IPS-NIHi11 (cell line): ENCODE results near the gene CD58.
"Not testable (repeated sequence)": the region's sequence is repeated elsewhere in the genome, so short reads cannot be mapped to it uniquely, and the experiment has no call there.

ENCODE experiments used
- DNase-seq: peaks from one replicate; pipeline ENCODE4 v3.0.0; 2012; ENCODE audit warnings: mixed read lengths, low spot score

CD58 gene

DNA sequence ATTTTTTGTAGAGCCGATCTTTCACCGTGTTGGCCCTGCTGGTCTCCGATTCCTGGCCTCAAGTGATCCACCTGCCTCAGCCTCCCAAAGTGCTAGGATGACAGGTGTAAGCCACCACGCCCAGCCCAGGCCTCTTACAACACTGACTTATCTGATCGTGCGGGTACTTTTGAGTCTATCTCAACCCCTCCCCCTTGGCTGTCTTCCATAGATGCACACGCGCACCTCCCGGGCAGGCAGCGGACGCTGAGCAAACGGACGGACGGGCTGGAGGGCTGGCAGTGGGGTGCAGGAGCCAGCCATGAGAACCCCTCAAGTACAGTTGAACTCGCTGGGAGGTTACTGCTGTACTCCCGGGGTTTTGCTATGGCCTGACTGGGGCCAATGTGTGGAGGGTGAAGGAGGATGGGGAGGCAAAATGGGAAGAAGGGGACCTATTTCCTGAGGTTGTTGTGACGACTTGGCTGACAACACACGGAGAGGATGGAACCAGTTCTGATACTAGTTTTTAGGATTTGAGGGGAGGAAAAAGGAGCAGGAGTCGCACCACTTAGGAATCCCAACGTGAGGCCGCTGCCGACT, 959 bp downstream of the CD58 start:
- peak; percentile 28 for DNase-seq

DNA sequence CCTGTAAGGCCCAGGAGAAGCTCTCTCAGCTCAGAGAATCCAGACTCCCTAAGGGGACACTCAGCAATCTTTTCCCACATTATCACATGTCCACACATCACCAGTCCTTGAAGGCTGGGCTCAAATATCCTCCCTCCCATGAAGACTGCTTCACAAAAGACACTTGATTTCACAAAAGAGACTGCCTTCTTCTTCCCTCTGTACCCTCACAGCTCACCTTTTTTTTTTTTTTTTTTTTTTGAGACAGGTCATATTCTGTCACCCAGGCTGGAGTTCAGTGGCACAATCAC, 1.5 kb downstream of the CD58 start:
- DNase-seq = no peak

DNA sequence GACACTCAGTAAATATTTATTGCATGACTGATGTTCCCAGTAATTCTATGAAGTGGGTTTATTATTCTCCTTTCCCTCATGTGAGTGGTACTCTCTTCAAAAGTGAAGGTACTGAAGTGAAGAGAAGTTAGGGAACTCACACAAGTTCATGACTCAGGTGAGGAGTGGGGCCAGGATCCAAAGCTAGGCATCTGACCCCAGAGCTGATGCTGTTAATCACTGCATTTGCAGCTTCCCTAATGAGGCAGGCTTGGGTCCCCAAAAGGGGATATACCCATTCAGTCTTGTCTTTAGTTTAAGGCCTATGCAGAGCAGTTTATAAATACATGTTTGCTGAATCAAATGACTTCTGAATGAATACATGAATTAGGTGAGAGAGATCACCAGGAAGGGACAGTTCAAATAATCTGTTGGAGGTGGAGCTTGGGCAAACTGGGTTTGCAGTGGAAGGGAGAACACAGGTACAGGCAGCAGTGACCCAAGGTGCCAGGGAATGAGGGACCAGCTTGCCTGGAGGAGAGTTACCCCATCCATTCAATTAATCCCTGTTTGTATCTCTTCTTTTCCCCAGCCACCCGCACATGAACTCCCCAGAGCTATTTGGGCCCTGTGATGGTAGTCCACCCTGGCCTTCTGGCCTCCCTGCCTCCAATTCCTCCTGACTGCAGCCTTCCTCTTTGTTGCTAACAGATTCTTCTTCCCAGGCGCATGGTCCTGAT, 2.0 kb downstream of the CD58 start:
- no peak for DNase-seq

DNA sequence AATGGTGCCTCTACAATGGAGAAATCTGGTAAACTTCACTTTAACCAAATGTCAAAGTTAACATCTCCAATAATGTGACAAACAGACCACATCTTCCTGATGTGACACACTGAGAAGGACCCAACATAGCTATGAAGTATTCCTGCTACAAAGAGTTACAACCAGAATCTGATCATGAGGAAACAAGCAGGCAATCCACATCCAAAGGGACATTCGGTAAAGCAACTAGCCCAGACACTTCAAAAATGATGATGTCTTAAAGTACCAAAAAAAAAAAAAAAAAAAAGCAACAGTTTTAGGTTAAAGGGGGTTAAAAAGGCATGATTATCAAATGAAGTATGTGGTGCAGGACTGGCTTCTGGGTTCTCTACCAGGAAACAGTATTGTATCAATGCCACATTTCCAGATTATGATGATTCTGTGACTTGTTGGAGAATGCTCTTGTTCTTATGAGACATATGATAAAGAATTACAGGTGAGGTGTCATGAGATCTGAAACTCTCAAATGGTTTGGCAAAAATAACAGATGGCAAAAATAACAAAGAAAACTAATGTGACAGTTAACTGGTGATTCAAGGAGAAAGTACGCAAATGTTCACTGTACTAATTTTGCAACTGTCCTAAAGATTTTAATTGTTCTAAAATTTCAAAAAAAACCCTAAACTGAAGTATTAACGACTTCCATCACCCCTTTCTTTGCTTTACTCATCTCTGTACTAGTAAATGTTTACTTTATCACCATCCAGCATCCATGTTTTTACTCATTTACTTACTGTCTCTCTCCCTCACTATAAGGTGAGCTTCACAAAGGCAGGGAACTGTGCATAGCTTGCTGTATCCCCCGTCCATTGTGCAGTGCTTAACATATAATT, 2.8 kb downstream of the CD58 start:
- DNase-seq = no peak

DNA sequence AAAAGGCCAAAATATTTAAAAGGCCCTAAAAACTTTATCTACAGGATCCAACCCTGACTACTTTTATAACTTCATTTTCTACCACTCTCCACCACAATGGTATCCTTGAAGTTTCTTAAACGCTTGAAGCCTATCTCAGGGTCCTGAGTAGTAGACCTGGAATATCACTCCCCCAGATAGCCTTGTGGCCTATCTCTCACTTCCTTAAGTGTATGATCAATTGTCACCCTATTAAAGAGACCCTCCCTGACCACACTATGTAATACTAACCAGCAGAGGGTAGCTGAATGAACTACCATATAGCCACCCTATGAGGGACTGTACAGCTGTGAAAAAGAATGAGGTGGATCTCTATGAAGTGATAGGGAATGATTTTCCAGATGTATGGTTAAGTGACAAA, 5.6 kb downstream of the CD58 start:
- DNase-seq = no peak

DNA sequence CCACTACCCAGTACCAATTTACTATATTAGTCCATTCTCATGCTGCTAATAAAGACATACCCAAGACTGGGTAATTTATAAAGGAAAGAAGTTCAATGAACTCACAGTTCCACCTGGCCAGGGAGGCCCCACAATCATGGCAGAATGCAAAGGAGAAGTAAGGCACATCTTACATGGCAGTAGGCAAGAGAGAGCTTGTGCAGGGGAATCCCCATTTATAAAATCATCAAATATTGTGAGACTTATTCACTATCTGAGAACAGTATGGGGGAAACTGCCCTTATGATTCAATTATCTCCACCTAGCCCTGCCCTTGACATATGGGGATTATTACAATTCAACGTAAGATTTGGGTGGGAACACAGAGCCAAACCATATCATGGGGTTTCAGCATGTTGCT, 6.4 kb downstream of the CD58 start:
- no peak for DNase-seq

DNA sequence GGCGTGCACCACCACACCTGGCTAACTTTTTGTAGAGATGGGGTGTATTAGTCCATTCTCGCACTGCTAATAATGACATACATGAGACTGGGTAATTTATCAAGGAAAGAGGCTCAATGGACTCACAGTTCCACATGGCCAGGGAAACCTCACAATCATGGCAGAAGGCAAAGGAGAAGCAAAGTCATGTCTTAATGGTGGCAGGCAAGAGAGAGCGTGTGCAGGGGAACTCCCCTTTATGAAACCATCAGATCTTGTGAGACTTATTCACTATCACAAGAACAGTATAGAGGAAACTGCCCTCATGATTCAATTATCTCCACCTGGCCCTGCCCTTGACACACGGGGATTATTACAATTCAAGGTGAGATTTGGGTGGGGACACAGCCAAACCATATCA, 8.4 kb downstream of the CD58 start:
- not testable (repeated sequence) for DNase-seq

DNA sequence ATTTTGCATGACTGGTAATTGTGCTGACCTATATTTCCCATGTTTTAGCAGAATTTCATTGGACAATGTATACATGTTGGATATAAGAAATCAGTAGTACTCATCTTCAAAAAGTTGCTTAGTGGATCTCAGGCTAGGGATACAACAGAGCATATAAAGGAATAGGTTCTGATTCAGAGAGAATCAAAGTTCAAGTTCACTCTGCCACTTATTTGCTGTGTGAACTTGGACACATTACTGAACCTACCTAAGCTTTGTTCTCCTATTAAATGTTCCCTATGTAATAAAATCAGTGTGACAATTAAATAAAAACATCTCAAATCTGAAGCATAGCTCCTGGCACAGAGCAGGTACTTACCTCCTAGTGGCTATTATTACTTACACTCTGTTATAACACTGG, 9.3 kb downstream of the CD58 start:
- DNase-seq = no peak

DNA sequence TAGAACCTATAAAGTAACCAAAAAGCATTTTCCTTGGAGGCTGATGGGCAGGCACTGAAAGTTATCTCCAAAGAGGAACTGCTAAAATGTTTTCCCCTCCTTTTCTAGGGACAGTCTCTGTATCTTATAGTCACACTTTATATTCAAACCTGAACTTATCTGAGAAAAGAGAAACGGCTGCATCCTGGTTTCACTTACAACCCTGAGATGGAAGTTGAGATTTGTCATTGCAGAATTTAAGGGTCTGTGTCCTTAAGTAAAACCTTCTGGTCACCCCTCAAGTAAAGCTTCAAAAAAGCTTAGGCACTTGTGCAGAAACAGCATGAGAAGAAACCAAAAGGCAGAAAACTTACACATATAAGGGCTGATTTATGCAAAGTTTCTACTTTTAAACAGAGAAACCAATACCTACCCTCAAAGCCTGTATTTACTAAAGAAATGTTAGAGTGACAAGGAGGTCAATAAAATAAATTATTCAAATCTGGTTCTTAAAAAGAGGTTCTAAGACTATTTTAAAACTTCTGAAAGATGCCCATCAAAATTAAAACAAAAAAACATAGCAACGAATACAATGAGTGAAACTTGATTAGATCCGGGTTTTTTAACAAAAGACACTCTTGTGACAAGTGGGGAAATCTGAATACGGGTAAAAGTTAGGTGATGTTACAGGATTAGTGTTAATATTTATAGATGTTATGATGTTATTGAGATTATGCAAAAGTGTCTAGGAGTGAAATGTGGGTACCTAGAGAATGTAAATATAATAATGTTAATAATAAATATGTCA, 9.9 kb downstream of the CD58 start:
- DNase-seq = no peak

DNA sequence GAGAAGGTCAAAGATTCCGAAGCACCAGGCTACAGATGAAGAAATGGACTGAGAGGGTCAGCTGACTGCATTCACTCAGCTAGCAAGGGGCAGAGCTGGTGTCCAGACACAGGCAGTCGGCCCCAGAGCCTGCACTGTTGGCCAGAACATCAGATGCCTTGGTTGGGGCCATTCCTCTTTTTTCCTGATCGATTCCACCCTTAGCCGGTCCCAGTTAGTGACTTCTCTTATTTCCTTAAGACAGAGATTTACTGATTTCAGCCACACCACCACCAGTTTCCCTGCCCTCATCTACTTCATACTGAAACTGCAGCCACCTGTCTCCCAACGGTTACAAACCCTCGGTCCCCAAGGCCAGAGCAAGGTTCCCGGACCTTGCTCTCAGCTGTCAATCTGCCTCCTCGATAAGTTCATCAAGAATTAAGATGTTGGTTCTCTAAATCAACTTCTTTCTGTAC, 11.5 kb downstream of the CD58 start:
- no peak for DNase-seq

DNA sequence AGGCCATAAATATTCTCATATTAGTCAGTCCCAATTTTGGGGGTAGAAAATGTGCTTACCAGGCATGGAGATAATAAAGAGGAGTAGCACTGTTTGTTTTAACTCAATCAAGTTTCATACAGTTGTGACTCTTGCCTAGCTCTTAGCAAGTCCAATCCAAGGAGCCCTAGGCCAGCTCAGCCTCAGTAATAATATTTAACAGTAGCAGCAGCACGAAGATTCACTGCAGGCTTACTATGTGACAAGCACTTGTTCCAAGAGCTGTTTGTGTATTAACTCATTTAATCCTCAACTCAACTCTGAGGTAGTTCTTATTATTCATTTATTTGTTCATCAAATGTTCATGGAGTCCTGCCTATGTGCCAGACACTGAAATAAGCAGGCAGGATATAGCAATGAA, 12.3 kb downstream of the CD58 start:
- no peak for DNase-seq

DNA sequence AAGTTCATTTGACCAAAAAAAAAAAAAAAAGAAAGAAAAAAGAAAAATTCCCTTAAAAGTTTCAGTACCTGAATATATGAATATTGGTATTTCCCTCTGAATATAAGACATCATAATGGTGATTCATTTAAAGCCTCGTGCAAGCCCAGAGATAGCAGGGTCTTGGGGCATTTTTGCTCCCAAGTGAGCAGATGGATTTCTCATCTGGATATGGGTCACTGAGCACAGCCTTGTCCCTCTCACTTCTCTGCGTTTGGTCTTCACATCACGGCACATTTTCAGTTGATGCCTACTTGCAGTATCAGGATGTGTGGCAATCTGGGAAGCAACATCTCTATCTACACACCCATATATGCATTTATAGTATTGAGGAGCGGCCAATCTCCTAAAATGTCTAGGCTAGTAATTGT, 12.7 kb downstream of the CD58 start:
- no peak for DNase-seq

DNA sequence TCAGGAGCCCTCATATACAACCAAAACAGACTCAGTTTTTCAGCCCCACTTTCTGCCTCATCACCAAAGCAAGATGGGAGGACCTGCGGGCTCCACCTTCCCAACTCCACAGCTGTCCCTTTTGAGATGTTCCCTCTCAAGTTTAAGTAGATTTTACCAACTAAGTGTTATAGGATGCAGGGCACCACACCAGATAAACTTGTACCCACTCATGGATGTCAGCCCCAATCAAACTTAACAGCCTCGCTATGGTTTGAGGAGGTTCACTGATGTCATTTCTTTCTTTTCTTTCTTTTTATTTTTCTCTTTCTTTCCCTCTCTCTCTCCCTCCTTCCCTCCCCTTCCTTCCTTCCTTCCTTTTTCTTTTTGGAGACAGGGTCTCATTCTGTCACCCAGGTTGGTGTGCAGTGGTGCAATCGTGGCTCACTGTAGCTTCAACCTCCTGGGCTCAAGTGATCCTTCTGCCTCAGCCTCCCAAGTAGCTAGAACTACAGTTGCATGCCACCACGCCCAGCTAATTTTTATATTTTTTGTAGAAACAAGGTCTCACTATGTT, 13.4 kb downstream of the CD58 start:
- DNase-seq = no peak

DNA sequence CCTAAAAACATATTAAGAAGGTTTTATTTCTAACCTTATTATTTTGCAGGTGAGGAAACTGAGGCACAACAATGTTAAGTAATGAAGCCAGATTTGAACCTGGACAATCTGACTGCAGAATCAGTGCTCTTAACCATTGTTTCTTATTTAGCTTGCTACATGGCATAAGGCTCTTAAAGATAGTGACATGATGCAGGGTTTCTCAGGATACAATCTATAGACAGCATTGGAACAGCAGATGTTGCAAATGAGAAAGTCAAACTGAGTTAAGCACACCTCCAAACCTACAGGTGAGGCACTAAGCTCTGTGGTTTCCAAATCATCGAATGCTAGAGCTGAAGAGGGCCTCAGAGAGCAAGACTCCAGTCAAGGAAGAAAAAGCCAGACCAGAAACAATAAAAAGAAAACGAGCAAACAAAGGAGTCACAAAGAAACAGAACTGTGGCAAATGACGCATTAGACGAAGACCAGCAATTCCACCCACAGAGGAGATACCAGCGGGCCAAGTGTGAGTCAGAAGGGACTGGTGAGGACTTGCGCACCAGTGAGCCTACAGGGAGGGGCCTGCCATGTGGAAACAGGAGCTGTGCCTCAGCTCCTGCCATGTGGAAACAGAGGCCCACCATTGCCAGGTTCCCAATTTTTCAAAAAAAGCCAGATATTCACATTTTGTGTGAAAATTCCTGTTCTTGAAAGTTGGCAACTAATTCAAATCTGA, 14.4 kb downstream of the CD58 start:
- DNase-seq = no peak

DNA sequence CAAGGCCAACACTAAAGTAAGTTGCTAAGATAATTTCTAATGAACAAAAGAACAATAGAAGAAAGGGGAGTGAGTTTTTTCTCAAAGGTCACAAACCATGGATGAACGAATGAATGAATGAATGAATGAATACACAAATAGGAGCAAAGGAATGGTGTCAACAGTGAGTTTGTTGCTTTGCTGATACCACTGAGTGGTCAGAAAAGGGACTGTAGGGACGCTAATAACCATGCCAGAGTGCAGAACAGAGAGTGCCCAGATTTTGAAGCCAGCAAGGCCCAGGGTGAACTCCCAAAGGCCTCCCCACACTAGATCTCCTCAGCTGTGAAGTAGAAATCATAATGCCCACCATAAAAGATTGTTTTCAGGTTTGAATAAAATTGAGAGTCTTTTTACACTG, 15.9 kb downstream of the CD58 start:
- DNase-seq = no peak

DNA sequence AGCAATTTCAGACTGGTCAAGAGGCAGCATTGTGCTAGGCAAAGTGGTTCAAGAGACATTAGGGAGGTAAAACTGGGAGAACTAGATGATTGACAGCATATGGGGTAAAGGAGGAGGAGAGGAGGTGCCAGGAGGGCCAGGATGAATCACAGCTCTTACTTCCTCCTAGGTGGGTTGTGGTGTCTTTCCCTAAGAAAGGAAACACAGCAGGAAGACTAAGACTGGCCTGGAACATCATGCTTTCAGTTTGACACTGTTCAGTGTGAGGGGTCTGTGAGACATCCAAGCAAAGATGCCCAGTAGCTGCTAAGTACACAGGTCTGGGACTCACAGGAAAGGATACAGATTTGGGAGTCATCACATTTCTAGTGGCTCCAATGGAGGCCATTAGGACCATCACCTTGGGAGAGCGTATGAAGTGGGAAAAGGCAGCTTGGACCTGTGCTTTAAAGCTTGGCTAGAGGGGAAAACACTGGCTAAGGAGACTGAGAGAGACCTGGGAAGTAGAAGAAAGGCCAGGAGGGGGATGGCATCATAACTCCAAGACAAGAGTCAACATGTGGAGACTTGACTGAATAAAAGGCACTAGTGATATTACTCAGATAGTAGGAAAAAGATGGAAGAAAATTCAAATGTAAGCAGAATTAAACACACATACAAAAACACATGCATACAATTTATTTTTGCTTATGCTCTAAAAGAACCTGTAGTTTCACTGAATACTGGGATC, 17.3 kb downstream of the CD58 start:
- no peak for DNase-seq

DNA sequence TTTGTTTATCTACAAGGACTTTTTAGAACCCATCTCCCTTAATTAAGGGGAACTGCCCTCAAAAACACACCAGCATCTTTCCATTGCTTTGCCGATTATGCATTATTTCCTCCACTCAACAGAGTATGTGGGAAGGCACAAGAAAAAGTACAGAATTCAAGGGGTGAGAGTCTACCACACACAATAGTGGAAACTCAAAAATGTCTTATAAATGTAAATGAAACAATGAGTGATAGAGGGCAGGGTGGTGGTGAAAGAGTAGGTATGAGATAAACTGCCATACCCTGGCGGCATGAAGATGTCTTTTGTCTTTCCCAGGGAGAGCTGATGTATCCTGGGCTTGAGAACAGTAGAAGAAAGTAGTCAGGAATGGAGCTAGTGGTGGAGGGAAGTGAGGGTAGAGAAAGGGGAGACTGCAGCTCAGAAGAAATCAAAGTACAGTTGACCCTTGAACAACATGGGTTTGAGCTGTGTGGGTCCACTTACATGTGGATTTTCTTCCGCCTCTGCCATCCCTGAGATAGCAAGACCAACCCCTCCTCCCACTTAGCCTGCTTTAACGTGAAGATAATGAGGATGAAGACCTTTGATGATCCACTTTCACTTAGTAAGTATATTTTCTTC, 24.4 kb downstream of the CD58 start:
- no peak for DNase-seq

DNA sequence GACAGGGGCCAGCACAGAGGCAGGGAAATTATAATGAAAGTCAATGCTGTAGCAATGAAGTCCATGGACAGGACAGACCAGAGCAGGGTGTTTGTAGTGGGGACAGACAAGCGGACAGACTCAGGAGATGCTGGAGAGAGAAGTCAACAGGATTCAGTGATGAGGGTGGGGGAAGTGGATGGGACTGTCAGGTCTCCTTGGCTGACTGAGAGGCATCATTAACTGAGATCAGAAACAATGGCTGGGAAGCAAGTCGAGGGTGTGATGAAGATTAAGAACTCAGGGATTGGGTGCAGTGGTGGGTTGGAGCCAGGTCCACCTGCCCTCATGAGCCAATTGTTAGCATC, 25.5 kb downstream of the CD58 start:
- no peak for DNase-seq

DNA sequence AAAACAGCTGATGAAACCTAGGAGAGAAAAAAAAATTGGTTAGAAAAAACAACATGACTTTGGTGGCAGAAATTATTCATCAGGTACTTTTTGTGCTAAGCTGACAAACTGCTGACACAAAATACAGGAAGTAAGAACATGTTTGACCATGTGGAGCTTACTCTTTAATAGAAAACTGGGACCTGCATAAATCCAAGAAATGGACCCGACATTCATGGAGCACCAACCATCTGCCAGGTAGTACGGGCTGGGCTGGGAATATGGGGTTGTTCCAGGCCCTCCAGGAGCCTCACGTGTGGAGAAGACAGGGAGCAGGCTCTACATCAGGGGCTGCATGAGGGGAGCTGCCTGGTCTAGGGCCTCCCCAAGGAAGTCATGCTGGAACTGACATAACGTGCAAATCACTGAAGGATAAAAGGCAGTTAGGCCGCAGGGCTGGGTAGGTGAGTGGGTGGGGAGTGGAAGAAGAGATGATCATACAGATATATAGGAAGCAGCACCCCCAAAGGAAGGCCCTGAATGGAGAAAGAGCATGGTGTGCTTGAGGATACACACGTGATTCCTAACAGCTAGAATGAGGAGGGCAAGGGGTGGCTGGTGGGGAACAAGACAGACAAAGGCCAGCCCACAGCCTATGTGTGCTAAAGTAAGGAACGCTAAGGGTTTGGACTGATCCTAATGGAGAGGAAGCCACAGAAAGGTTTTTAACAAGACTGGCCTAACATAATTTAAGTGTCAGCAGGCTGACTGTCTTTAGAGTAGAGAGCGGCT, 26.1 kb downstream of the CD58 start:
- no peak for DNase-seq

DNA sequence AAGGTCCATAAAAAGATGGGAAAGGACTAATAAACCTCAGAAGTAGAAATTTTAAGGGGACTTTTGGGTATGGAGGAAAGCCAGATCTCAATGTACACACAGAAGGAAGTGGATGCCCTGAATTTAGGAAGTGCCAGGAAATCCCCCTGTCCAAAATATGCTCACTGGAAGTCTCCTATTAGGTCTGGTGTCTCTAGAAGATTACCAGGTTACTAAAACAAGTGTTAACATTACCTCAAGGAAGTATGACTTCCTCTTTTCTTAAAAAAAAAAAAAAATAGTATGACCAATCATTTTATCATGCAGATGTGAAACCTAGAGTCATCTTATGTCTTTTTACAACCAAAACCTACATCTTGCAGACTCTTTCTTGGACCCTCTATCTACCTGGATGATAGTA, 30.7 kb downstream of the CD58 start:
- no peak for DNase-seq
